ES-I3 (cell line): ENCODE results near the gene SH3D19.
"Not testable (repeated sequence)": the region's sequence is repeated elsewhere in the genome, so short reads cannot be mapped to it uniquely, and the experiment has no call there.

ENCODE experiments used
- H3K36me3 ChIP-seq: 2 replicates; pipeline ENCODE4 v1.6.1; 2013; ENCODE audit warnings: mild to moderate bottlenecking, low read length, control low read depth, moderate library complexity; ENCODE audit not compliant: insufficient read depth
- H3K4me1 ChIP-seq: 2 replicates; pipeline ENCODE4 v1.6.1; 2013; ENCODE audit warnings: mild to moderate bottlenecking, control low read depth, low read length; ENCODE audit not compliant: insufficient read depth
- H3K9ac ChIP-seq: 2 replicates; pipeline ENCODE4 v1.6.1; 2013; ENCODE audit warnings: low read depth, mild to moderate bottlenecking, low read length, moderate library complexity
- H3K9me3 ChIP-seq: 2 replicates; pipeline ENCODE4 v1.6.1; 2013; ENCODE audit warnings: mild to moderate bottlenecking, low read length, moderate library complexity; ENCODE audit not compliant: control insufficient read depth, insufficient read depth

The SH3D19 gene

DNA sequence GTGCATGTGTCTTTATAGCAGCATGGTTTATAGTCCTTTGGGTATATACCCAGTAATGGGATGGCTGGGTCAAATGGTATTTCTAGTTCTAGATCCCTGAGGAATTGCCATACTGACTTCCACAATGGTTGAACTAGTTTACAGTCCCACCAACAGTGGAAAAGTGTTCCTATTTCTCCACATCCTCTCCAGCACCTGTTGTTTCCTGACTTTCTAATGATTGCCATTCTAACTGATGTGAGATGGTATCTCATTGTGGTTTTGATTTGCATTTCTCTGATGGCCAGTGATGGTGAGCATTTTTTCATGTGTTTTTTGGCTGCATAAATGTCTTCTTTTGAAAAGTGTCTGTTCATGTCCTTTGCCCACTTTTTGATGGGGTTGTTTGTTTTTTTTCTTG lies 56.5 kb downstream of the SH3D19 start:
- not testable (repeated sequence) for H3K36me3 ChIP-seq, H3K4me1 ChIP-seq, H3K9me3 ChIP-seq, H3K9ac ChIP-seq

DNA sequence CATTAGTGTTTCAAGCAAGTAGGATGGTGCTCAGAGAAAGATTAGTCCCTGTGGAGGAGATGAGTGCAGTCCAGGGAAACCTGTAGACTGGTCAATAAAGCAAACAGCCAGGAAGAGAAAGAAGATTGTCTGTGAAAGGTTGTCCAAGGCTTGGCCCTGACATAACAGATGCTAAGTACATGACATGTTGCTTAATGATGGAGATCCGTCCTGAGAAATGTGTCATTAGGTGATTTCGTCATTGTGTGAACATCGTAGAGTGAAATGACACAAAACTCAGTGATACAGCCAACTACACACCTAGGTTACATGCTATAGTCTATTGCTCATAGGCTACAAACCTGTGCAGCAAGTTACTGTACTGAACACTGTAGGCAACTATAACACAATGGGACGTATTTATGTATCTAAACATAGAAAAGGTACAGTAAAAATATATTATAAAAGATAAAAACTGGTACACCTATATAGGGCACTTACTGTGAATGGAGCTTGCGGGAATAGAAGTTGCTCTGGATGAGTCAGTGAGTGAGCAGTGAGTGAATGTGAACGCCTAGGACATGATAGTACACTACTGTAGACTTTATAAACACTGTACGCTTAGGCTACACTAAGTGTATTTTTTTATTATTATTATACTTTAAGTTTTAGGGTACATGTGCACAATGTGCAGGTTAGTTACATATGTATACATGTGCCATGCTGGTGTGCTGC lies 57.4 kb downstream of the SH3D19 start:
- Histone ChIP-seq H3K4me1 (no peaks in the 10 kb centered on the region), H3K9ac (no peak overlapping the region), H3K9me3 (peaks cover 2% of the 10 kb centered on the region; the same call in 1 of the 2 replicates), H3K36me3 (no peaks in the 10 kb centered on the region; the same call in 1 of the 2 replicates)

DNA sequence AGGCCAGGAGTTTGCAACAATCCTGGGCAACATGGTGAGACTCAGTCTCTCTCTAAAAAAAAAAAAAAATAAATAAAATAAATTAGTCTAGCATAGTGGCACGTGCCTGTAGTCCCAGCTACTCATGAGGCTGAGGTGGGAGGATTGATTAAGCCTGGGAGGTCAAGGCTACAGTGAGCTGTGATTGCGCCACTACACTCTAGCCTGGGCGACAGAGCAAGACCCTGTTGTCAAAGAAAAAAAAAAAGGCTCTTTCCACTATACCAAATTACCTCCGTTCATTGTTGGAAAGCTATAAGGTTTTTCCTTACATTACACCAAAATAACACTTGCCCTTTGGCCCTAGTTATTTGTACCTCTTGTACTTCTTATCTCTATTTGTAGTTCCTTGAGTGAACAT lies 58.3 kb downstream of the SH3D19 start:
- Histone ChIP-seq H3K36me3 (no peaks in the 10 kb centered on the region; the same call in 1 of the 2 replicates), H3K9ac (no peak overlapping the region), H3K9me3 (peaks cover 2% of the 10 kb centered on the region; the same call in 1 of the 2 replicates), H3K4me1 (no peaks in the 10 kb centered on the region)

DNA sequence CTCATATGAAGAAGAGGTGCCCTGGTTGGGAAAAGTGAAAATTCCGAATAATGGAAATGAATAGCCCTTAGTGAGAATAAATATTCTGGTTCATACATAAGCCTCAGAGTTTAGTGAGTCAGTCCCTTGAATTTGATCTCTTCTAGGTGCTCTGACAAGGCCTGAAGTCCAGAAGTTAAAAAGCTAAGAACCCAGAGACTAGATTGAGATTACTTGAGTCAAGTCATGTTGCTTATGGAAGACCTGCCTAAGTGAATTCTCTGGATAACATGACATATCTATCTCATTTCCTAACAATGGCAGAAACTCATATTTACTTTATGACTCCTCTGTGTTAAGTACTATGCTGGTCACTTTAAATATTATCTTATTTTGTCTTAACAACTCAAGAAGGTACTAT lies 58.9 kb downstream of the SH3D19 start:
- H3K9me3 ChIP-seq = peaks cover 2% of the 10 kb centered on the region; the same call in 1 of the 2 replicates
- H3K9ac ChIP-seq = no peak overlapping the region
- no peaks in the 10 kb centered on the region; the same call in 1 of the 2 replicates for H3K36me3 ChIP-seq
- no peaks in the 10 kb centered on the region for H3K4me1 ChIP-seq

DNA sequence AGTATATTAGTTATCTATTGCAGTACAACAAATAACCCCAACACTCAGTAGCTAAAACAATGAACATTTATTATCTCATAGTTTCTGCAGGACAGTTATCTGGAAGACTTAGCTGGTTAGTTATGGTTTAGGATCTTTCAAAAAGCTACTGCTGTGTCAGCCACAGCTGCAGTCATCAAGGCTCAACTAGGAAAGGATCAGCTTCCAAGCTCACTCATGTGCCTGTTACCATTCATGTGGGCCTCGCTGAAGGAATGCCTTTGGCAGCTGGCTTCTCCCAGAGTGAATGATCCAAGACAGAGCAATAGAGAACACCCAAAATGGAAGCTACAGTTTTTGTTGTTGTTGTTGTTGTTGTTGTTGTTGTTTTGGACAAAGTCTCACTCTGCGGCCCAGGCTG lies 62.0 kb downstream of the SH3D19 start:
- Histone ChIP-seq H3K36me3 (no peaks in the 10 kb centered on the region), H3K4me1 (no peaks in the 10 kb centered on the region), H3K9me3 (peaks cover 2% of the 10 kb centered on the region; the same call in 1 of the 2 replicates), H3K9ac (no peak overlapping the region)

DNA sequence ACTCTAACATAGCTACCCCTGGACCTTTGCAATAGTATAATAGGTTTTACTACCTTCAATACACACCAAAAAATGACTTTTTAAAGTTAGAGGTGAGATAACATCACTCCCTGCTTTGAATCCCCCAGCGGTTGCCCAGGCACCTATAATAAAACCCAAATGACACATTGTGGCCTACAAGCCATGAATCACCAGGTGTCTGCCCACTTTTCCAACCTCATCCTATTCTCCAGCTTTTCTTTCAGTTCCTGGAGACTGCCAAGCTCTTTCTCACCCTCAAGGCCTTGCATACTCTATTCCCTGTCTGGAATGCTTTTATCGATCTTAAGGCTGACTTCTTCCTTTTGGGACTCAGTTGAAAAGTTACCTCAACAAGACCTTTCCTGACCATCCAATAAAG lies 64.9 kb downstream of the SH3D19 start:
- peaks cover 2% of the 10 kb centered on the region; the same call in 1 of the 2 replicates for H3K9me3 ChIP-seq
- H3K4me1 ChIP-seq = no peaks in the 10 kb centered on the region
- no peak overlapping the region; the same call in 1 of the 2 replicates for H3K9ac ChIP-seq
- no peaks in the 10 kb centered on the region for H3K36me3 ChIP-seq

DNA sequence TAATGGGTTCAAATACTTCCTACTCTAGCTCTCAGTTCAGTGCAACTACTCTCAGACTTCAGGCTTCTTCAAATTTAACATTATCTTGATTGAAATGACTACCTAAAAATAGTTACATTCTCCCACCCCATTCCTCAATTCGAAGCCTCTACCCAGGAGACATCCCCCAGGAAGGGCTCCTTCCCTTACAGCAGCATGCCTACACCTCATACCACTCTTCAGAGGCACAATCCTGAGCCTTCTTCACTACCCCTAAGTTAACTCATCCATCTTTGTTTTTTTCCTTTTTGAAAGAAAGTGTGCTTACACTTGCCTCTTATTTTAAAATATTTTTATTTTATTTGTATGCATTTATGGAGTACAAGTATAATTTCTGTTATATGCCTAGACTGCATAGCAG lies 65.7 kb downstream of the SH3D19 start:
- no peaks in the 10 kb centered on the region for H3K4me1 ChIP-seq
- H3K9ac ChIP-seq = no peak overlapping the region
- H3K36me3 ChIP-seq = no peaks in the 10 kb centered on the region
- H3K9me3 ChIP-seq = peaks cover 2% of the 10 kb centered on the region; the same call in 1 of the 2 replicates

DNA sequence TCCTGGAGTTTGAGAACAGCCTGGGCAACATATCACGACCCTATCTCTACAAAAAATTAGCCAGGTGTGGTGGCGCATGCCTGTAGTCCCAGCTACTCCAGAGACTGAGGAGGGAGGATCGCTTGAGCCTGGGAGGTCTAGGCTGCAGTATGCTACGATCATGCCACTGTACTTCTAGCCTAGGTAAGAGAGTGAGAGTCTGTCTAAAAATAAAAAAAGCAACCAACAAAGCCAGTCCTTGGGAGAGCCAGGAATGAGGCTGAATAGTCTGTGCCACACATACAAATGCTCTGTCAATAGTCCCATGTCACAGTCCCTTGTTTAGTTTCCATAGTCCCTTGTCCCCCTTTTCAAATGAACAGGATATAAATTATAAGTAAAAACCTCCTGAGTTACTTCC lies 67.7 kb downstream of the SH3D19 start:
- Histone ChIP-seq H3K9me3 (no peaks in the 10 kb centered on the region), H3K9ac (no peak overlapping the region), H3K36me3 (no peaks in the 10 kb centered on the region), H3K4me1 (no peaks in the 10 kb centered on the region)

DNA sequence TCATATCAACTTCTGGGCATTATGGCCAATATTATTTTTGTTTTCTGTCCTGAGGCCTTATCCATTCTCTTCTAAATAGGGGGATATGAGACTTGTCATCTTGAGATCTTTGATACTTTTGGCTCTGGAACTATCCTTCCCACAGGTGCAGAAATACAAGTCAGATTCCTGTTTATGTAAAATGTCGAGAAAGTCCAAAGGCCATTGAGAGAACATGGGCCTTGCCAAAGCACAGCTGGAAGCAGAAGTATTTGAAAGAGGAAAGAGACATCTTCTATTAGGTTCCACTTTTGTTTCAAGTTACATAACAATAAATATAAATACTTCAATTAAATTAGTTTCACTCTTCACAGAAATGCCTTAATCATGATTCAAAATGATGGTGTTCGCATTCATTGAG lies 69.3 kb downstream of the SH3D19 start:
- H3K9ac ChIP-seq = no peak overlapping the region
- no peaks in the 10 kb centered on the region for H3K36me3 ChIP-seq
- H3K4me1 ChIP-seq = no peaks in the 10 kb centered on the region
- no peaks in the 10 kb centered on the region for H3K9me3 ChIP-seq

DNA sequence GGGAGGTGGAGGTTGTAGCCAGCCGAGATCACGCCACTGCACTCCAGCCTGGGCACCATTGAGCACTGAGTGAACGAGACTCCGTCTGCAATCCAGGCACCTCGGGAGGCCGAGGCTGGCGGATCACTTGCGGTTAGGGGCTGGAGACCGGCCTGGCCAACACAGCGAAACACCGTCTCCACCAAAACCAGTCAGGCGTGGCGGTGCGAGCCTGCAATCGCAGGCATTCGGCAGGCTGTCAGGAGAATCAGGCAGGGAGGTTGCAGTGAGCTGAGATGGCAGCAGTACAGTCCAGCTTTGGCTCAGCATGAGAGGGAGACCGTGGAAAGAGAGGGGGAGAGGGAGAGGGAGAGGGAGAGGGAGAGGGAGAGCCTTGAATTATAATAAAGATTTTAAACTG lies 69.7 kb downstream of the SH3D19 start:
- not testable (repeated sequence) for H3K4me1 ChIP-seq, H3K9me3 ChIP-seq, H3K9ac ChIP-seq, H3K36me3 ChIP-seq

DNA sequence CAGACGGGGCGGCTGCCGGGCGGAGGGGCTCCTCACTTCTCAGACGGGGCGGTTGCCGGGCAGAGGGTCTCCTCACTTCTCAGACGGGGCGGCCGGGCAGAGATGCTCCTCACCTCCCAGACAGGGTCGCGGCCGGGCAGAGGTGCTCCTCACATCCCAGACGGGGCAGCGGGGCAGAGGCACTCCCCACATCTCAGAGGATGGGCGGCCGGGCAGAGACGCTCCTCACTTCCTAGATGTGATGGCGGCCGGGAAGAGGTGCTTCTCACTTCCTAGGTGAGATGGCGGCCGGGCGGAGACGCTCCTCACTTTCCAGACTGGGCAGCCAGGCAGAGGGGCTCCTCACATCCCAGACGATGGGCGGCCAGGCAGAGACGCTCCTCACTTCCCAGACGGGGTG lies 70.2 kb downstream of the SH3D19 start:
- H3K36me3 ChIP-seq, H3K4me1 ChIP-seq, H3K9me3 ChIP-seq, H3K9ac ChIP-seq: not testable (repeated sequence)

DNA sequence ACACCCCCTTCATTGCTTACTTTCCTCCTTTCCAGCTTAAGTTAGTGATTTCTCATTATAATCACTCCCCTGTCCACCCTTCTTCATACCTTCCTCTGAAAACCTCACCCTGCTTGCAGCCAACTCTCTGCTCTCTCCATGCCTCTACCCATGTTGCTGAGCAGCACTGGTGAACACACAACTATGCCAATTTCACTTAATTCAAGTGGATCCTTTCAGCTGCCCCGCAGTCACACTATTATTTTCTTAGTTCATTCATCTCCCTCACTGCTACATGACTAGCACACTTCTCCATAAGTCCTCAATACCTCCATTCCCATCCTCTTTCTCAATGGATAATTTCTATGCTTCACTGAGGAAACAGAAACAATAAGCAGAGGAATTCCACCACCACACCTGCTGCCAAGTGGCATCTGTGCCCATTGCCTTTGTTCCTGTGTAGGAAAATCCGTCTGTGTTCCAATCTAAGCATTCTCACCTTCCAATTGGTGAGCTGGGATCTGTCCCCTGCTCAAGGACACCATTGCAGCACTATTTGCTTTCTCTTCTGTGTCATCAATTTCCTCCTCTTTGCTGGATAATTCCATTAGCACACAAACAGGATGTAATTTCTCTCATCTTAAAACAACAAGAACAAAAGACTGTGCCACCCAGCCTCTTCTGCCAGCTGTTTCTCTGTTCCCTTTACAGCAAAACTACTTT lies 73.7 kb downstream of the SH3D19 start:
- Histone ChIP-seq H3K9me3 (no peaks in the 10 kb centered on the region), H3K4me1 (no peaks in the 10 kb centered on the region), H3K36me3 (no peaks in the 10 kb centered on the region), H3K9ac (no peak overlapping the region)

DNA sequence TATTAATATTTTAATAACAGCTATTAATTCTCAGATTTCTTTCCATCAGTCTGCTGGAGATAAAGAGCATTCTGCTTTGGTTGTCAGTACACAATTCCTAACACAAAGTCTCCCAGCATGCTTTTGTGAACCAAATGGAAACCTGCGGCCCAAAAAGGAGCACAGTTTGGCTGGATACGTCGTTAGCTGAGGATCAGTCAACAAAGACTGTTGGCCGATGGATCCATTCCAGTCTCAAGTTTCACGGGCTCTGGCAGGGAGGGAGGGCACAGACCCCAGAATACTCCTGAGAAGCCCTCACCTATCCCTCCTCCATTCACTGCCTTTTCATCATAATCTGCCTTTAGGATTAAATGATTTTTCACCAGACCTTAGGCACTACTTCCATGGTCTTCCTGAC lies 74.7 kb downstream of the SH3D19 start:
- H3K36me3 ChIP-seq = no peaks in the 10 kb centered on the region

DNA sequence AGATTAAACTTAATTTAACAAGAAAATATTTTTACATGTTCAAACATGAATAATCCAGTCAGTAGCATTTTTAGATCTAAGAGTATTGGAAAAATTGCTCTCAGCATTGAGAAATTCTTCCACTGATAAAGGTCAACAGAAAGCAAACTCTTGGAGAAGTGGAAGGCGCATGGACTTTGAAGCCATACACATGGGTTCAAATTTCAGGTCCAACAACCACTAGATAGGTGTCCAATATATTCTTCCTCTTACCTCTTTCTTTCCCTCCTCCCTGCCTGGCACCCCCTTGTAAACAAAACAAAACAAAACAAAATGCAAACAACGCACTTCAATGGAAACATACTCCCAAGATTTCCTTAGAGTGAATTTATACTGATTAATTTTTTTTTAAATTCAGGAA lies 76.9 kb downstream of the SH3D19 start:
- Histone ChIP-seq H3K4me1 (no peaks in the 10 kb centered on the region), H3K36me3 (no peaks in the 10 kb centered on the region), H3K9me3 (no peaks in the 10 kb centered on the region), H3K9ac (no peak overlapping the region)

More for the DNA sequence above, 74.7 kb downstream of the SH3D19 start:
- no peak overlapping the region for H3K9ac ChIP-seq
- H3K4me1 ChIP-seq = no peaks in the 10 kb centered on the region
- H3K9me3 ChIP-seq = no peaks in the 10 kb centered on the region

DNA sequence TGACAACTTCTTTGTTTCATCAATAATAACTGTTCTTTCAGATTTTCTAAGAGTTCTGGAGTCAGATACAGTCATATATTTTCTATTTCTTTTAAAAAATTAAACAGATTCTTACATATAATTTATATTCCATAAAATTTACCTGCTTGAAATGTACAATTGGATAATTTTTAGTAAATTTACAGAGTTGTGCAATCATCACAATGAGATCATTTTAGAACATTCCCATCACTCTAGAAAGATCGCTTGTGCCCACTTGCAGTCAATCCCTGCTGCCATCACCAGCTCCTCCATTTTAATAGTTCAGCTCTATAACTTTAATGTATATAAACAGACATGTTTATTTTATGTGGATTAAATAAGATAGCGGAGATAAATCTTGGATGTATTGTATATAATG lies 78.0 kb downstream of the SH3D19 start:
- Histone ChIP-seq H3K36me3 (no peaks in the 10 kb centered on the region), H3K9me3 (no peaks in the 10 kb centered on the region), H3K9ac (no peak overlapping the region), H3K4me1 (peaks cover 10% of the 10 kb centered on the region; the same call in 1 of the 2 replicates)
